Astrocyte of the spinal cord (primary cell): Measurements from ENCODE around the gene COQ8A.

Source experiments
- DNase-seq: peaks from one replicate; pipeline ENCODE4 v3.0.0; 2011; ENCODE audit warnings: low read depth, low spot score
- H3K4me3 ChIP-seq: 2 replicates; pipeline ENCODE4 v1.5.1; 2011; ENCODE audit warnings: low read depth, mild to moderate bottlenecking, low read length, moderate library complexity
- in situ Hi-C: cut with HindIII; loops from 2 replicates; pipeline ENCODE4 v1.10.0; 2017; ENCODE audit warnings: low sequenced_read_pairs
- TF ChIP-seq, protein P1 (sequence below): IDR thresholded peaks from 2 replicates; pipeline ENCODE4 v1.5.1; 2012; ENCODE audit warnings: low read depth, mild to moderate bottlenecking, low read length, inconsistent platforms

Gene COQ8A

DNA sequence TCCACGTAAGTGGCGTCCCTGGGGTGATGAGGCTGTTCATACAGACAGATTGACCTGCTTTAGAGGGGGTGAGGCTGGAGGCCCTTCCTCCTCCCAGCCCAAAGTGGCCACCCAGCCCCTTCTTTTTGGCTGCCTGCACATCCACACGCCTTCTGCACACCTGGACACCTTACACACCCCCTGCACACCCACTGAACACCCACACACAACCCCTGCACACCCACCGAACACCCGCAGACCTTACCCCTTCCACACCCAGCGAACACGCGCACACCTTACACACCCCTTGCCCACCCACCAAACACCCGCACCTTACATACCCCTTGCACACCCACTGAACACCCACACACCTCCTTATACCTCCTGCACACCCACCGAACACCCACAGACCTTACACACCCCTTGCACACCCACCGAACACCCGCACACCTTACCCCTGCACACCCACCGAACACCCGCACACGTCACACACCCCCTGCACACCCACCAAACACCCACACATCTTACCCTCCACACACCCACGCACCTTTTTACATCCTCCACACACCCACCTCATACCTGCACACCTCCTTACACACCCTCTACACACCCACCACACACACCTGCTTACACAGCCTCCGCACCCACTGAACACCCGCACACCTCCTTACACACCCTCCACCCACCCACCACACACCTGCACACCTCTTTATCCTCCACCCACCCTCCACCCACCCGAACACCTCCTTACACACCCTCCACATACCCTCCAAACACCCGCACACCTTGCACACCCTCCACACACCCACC lies 37.7 kb downstream of the COQ8A start:
- DNase-seq: no peak
- TF ChIP-seq, protein P1, sequence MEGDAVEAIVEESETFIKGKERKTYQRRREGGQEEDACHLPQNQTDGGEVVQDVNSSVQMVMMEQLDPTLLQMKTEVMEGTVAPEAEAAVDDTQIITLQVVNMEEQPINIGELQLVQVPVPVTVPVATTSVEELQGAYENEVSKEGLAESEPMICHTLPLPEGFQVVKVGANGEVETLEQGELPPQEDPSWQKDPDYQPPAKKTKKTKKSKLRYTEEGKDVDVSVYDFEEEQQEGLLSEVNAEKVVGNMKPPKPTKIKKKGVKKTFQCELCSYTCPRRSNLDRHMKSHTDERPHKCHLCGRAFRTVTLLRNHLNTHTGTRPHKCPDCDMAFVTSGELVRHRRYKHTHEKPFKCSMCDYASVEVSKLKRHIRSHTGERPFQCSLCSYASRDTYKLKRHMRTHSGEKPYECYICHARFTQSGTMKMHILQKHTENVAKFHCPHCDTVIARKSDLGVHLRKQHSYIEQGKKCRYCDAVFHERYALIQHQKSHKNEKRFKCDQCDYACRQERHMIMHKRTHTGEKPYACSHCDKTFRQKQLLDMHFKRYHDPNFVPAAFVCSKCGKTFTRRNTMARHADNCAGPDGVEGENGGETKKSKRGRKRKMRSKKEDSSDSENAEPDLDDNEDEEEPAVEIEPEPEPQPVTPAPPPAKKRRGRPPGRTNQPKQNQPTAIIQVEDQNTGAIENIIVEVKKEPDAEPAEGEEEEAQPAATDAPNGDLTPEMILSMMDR: no peak
- in situ Hi-C loops: no loop called here
- H3K4me3 ChIP-seq: no peak overlapping the region

DNA sequence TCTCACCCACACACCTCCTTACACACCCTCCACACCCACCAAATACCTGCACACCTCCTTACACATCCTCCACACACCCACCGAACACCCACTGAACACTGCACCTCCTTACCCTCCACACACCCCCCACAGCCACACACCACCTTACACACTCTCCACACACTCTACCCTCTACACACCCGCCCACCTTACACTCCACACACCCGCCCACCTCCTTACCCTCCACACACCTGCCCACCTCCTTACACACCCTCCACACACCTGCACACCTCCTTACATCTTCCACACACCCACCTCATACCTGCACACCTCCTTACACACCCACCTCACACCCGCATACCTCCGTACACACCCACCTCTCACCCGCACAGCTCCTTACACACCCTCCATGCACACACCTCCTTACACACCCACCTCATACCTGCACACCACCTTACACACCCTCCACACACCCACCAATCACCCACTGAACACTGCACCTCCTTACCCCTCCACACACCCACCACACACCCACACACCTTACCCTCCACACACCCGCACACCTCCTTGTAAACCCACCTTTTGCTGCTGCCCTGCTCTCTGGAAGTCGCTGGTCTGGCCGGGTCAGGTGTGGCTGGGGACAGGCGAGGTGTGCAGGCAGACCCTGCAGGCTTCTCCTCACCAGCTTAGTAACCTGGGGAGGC lies 38.5 kb downstream of the COQ8A start:
- in situ Hi-C loops: no loop called here
- DNase-seq: no peak
- TF ChIP-seq, protein P1: no peak
- H3K4me3 ChIP-seq: no peak overlapping the region

DNA sequence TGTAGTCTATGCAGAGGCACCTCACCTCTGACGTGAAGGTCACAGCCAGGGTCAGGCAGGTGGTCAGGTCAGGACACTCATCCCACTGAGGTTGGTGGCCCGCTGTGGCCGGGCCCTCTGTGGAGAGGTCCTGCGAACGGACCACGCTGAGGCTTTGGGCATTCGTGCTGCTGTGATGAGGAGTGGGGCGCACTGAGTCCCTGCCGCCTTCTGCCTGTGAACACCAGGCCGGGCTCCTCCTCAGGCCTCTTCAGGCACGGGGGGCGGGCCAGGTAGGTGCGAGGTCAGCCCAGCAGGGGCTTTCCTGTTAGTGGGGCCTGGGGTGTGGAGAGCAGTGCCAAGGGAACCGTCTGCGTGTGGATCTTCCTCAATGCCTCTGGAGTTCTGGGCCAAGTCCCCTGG lies 39.0 kb downstream of the COQ8A start:
- no peak for DNase-seq
- no peak overlapping the region for H3K4me3 ChIP-seq
- TF ChIP-seq, protein P1: no peak
- in situ Hi-C loops: no loop called here

DNA sequence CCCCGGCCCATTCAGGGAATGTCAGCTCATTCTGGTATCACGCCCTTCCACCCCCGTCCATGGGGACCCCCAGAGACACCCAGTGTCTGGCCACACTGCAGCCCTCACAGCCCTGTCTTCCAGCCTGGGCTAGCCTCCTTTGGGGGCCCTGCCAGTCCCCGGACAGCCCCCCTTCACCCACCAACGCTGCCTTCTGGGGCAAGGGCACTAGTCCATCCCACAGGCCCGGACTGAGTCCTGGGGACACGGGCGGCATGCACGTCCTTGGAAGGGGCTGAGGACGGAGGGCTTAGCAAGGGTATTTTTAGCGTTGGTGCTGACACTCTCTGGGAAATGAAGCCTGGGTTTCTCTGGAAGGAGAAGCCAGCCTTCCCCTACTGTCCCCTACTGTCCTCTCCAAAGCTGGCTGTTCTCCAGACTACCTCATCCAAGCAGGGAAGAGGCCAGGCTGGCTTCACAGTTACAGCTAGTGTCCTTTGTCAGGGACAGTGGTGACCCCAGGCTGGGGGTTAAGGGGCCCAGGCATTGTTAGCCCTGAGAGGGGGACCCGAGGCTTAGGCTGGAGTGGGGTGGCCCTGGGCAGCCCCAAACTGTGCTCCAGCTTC lies 39.5 kb downstream of the COQ8A start:
- TF ChIP-seq, protein P1: no peak
- DNase-seq: no peak
- in situ Hi-C loops: no loop called here
- no peak overlapping the region for H3K4me3 ChIP-seq

DNA sequence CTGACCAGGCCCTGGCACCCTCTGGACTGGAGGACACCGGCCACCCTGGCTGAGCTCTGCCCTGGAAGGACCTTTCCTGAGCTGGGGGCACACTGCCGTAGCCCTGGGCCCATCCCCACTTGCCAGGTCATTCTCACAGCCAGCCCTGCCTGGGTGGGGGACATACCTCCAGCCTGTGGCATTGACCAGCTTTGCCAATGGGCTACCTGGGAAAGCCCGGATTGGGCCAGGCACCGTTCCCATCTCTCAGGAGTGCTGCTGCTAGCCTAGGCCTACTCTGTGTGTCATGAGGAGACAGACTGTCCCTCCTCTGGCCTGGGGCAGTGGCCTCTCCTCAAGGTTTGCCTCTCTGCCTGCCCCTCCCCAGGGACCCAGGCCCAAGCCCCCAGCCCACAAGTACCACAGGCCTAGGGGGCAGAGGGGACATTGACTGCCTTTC lies 40.0 kb downstream of the COQ8A start:
- no peak for DNase-seq
- H3K4me3 ChIP-seq: no peak overlapping the region
- in situ Hi-C loops: no loop called here
- TF ChIP-seq, protein P1: no peak

DNA sequence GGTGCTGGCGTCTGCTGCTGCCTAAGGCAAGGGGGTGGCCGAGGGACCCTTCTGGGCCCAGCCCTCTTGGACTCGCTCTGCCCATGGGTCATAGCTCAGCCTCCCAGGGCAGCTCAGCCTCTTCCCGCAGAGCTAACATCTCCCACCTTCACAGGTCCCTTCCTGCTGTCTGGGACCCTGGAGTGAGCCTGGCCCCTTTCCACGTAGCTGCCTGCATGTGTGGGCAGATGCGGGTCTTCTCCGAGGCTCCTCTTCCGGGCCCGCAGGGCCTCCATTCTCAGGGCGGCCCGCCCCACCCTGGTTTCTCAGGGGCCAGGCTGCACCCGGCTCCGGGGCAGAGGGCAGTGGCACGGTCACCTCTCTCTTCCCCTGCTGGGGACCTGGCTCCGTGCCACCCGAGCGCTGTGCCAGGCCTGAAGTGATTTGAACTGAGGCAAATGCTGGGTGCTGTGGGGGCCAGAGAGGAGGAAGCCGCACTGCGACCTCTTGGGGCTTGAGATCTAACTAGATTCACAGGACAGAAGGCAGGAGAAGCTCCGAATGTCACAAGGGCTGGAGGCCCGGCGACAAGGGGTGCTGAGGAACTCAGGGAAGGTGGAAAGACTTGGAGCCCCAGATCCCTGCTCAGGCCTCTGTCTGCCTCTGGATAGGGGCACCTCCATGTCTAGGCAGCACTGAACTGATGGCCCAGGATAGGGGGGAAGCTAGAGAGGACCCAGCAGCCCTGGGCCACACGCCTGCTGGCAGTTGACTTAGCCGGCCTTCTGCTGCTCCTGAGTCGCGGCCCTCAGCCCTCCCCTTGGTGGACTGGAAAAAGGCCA lies 40.7 kb downstream of the COQ8A start:
- no peak for DNase-seq
- H3K4me3 ChIP-seq: no peak overlapping the region
- in situ Hi-C loops: no loop called here
- TF ChIP-seq, protein P1: no peak
